HFF-Myc (cell line): ENCODE results near the gene WNT10A.

Experiments
- DNase-seq: peaks from one replicate; pipeline ENCODE4 v3.0.0-alpha.2; 2011; ENCODE audit warnings: low read depth; ENCODE audit errors: extremely low read depth
- H3K4me3 ChIP-seq: replicated peaks from 2 replicates; pipeline ENCODE4 v1.5.1; 2011; ENCODE audit warnings: low read depth, mild to moderate bottlenecking, control low read depth, low read length
- TF ChIP-seq, protein P1 (sequence below): IDR thresholded peaks from 2 replicates; pipeline ENCODE4 v1.5.1; 2012; ENCODE audit warnings: mild to moderate bottlenecking, low read depth, low read length, control low read depth; ENCODE audit errors: missing control alignments

The WNT10A gene

DNA sequence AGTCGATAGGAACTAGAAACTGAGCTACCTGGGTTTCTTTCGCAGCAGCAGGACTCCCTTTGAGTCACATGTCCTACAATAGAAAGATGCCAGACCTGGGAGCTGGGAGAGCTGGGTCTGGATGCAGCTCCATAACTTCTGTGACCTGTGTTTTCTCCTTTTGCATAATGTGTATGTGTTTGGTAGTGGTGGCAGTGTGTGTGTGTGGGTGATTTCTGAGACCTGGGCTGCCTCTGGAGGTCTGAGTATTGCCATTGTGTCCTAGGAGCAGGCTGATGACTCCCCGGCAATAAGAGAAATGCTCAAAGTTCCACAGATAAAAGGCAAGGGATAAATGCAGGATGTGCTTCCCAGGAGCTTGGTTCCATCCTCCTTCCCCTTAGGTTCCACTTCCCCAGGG is 6.4 kb downstream of the WNT10A start:
- no peak overlapping the region for H3K4me3 ChIP-seq
- DNase-seq, result no peak
- TF ChIP-seq, protein P1, sequence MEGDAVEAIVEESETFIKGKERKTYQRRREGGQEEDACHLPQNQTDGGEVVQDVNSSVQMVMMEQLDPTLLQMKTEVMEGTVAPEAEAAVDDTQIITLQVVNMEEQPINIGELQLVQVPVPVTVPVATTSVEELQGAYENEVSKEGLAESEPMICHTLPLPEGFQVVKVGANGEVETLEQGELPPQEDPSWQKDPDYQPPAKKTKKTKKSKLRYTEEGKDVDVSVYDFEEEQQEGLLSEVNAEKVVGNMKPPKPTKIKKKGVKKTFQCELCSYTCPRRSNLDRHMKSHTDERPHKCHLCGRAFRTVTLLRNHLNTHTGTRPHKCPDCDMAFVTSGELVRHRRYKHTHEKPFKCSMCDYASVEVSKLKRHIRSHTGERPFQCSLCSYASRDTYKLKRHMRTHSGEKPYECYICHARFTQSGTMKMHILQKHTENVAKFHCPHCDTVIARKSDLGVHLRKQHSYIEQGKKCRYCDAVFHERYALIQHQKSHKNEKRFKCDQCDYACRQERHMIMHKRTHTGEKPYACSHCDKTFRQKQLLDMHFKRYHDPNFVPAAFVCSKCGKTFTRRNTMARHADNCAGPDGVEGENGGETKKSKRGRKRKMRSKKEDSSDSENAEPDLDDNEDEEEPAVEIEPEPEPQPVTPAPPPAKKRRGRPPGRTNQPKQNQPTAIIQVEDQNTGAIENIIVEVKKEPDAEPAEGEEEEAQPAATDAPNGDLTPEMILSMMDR, result no peak

DNA sequence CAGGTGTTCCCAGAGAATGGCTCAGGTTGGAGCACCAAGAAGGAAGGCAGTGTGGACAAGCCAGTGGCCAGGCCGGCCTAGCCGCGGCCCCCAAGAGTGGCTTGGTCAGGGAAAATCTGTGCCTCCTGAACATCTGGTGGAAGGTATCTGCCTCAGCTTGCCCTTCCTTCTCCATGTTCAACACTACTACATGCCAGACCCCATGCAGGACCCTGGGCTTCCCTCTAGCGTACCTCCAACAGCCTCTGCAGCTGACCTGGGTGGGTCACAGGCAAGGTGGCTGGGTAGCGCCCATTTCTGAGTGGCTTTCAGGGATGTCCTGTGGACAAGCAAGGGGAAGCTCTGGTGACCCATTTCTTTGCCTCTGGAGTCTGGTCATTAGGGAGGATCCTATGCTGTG is 7.7 kb downstream of the WNT10A start:
- no peak for DNase-seq
- H3K4me3 ChIP-seq, result no peak overlapping the region
- TF ChIP-seq, protein P1, result no peak

DNA sequence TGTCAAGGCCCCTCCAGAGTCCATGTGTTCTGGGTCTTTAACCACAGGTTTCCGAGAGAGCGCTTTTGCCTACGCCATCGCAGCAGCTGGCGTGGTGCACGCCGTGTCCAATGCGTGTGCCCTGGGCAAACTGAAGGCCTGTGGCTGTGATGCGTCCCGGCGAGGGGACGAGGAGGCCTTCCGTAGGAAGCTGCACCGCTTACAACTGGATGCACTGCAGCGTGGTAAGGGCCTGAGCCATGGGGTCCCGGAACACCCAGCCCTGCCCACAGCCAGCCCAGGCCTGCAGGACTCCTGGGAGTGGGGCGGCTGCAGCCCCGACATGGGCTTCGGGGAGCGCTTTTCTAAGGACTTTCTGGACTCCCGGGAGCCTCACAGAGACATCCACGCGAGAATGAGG is 9.3 kb downstream of the WNT10A start:
- TF ChIP-seq, protein P1, result no peak
- no peak overlapping the region for H3K4me3 ChIP-seq
- DNase-seq, result no peak

DNA sequence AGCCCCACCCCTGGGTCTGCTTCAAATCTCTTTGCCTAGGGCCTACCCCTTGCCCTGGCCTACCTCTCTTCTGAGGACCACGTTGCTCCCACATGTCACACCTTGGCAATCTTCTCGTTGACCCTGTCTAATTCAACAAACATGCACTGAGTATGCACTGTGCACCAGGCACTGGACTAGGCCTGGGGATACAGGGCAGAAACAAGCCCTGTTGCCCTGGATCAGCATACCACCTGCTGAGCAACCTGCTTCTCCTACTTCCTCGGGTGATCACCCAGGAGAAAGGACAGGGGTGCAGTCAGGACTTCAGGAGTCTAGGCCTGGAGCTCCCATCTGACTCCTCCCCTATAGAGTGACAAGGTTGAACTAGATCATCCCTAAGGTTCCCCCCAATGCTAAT is 9.7 kb downstream of the WNT10A start:
- H3K4me3 ChIP-seq, result no peak overlapping the region
- DNase-seq, result no peak
- TF ChIP-seq, protein P1, result no peak

DNA sequence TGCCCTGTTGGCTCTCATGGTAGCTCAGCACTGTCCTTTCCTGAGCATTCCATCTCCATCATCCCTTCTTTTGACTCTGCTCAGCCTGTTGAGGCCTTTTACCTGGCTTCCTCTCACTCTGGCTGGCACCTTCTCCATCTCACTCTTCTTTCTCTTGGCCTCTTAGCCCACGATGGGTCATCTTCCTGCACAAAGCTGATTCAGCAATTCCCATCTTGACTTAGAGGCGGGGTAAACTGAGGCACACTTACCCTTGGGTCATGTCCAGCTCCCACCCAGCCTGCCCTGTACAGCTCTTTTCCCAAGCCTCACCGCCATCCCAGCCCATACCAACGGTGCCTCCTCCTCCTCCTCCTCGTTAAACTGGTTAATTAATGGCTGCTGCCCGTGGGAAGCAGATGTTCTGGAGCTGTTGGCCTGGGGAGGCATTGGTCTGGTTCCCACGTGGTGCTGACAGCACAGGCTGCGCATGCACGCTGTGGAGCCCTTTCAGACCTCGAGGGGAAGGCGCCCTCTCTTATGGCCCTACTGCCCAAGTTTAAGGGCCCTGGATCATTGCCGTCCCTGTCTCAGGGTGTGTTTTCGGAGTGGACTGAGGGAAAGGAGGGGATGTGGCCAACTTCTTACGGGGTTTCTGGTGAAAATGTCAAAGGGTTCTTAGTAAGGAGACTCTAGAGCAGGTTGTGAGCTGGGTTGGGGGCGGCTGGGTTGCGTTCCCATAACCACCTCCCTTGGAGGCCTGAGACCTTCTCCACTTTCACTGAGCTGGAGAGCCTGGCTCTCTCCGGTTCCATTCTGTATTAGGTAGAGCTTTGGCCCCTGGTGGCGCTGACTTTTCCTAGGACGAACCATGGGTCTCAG is 10.9 kb downstream of the WNT10A start:
- no peak overlapping the region for H3K4me3 ChIP-seq
- TF ChIP-seq, protein P1, result no peak
- DNase-seq, result no peak

DNA sequence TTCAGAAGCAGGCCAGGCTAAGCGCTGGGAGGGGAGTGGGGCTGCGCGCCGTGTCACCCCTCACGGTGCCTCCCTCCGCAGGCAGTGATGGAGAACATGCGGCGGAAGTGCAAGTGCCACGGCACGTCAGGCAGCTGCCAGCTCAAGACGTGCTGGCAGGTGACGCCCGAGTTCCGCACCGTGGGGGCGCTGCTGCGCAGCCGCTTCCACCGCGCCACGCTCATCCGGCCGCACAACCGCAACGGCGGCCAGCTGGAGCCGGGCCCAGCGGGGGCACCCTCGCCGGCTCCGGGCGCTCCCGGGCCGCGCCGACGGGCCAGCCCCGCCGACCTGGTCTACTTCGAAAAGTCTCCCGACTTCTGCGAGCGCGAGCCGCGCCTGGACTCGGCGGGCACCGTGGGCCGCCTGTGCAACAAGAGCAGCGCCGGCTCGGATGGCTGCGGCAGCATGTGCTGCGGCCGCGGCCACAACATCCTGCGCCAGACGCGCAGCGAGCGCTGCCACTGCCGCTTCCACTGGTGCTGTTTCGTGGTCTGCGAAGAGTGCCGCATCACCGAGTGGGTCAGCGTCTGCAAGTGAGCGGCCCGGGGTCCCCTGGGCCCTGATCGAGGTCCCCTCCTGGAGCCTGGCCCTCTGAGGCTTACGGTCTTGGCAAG is 12.2 kb downstream of the WNT10A start:
- TF ChIP-seq, protein P1, result peak; percentile 38
- peak overlapping the region; percentile 15 for H3K4me3 ChIP-seq
- DNase-seq, result no peak
